Measurements from ENCODE around the gene STK31.
"Not testable (repeated sequence)": the region's sequence is repeated elsewhere in the genome, so short reads cannot be mapped to it uniquely, and the experiment has no call there.

Gene STK31

GRCh38 chr7:23714579-23714978, 4.6 kb downstream of the STK31 start:
- DNase-seq: no peak

DNA sequence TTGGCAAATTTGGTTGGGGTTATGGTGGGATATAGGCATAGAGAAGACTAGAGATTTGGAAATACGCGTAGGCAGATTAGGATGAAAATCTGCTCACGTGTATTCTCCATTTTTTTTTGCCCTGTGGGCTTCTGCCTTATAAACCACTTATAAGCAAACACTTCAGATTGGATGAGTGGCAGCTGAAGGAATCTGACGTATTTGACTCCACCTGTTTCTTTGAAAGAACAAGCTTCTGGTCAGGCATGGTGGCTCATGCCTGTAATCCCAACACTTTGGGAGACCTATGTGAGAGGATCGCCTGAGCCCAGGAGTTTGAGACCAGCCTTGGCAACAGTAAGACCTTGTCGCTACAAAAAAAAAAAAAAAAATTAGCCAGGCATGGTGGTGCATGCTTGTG, 5.1 kb downstream of the STK31 start:
- no peak for DNase-seq

- no peak for DNase-seq
Measured at GRCh38 chr7:23717788-23718187, 7.8 kb downstream of the STK31 start.

GRCh38 chr7:23721456-23721855, 11.4 kb downstream of the STK31 start:
- DNase-seq: no peak

GRCh38 chr7:23722587-23723216, 12.7 kb downstream of the STK31 start:
- not testable (repeated sequence) for DNase-seq

- DNase-seq: not testable (repeated sequence)
Measured at GRCh38 chr7:23724113-23724512, 14.1 kb downstream of the STK31 start.

- no peak for DNase-seq
Measured at GRCh38 chr7:23742051-23742450, 32.0 kb downstream of the STK31 start.

- no peak for DNase-seq
Measured at GRCh38 chr7:23743226-23743625, 33.2 kb downstream of the STK31 start.

DNA sequence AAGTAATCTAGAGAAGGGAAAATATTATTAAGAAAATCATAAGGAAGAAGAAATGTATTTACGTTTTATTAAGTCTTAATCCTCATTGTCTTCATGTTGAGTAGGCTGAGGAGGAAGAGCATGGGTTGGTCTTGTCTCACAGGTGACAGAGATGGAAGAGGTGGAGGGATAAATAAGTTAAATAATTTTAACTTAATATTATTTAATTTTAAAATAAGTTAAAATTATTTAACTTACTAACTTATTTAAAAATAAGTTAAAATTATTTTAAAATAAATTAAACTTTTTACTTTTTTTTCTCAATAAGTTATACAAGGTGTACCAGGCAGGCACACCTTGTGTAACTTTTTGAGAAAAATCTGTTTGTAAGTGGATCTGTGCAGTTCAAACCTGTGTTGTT, 36.6 kb downstream of the STK31 start:
- no peak for DNase-seq

GRCh38 chr7:23751852-23752251, 41.8 kb downstream of the STK31 start:
- no peak for DNase-seq

DNA sequence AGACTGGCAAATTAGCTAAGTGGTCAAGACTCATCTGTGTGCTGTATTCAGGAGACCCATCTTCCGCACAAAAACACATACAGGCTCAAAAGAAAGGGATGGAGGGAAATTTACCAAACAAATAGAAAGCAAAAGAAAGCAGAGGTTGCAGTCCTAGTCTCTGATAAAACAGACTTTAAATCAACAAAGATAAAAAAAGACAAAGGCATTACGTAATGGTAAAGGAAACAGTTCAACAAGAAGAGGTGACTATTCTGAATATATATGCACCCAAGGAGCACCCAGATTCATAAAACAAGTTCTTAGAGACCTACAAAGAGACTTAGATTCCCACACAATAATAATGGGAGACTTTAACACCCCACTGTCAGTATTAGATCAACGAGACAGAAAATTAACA, 48.8 kb downstream of the STK31 start:
- DNase-seq: not testable (repeated sequence)

GRCh38 chr7:23759671-23760391, 49.8 kb downstream of the STK31 start:
- DNase-seq: no peak

DNA sequence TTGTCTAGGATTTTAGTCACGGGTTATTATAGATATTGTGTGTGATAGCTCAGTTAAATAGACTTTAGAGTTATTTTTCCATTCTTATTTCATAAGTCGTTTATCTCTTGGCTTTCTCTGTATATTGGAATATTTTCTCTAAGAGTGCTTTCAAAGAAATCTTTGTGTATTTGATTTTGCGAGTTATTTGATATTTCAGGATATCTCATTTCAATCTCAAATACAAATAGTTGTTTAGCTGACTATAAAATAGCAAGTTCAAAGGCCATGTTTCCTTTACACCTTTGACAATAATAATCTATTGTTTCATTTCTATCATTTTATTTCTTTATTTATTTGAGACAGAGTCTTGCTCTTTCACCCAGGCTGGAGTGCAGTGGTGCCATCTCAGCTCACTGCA, 55.9 kb downstream of the STK31 start:
- DNase-seq: no peak

- DNase-seq: no peak
Measured at GRCh38 chr7:23767514-23767913, 57.5 kb downstream of the STK31 start.

DNA sequence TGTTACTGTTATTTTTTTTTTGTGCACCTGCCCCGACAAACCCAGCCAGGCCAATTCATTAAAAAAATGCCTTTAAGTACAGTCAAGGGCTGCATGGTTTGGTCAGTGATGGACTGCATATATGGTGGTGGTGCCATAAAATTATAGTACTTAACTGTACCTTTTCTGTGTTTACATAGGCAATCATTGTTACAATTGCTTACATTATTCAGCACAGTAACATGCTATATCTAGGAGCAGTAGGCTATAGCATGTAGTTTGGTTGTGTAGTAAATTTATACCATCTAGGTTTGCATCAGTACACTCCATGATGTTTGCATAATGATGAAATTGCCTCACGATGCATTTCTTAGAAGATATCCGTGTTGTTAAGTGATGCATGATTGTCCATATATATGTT, 58.0 kb downstream of the STK31 start:
- no peak for DNase-seq

DNA sequence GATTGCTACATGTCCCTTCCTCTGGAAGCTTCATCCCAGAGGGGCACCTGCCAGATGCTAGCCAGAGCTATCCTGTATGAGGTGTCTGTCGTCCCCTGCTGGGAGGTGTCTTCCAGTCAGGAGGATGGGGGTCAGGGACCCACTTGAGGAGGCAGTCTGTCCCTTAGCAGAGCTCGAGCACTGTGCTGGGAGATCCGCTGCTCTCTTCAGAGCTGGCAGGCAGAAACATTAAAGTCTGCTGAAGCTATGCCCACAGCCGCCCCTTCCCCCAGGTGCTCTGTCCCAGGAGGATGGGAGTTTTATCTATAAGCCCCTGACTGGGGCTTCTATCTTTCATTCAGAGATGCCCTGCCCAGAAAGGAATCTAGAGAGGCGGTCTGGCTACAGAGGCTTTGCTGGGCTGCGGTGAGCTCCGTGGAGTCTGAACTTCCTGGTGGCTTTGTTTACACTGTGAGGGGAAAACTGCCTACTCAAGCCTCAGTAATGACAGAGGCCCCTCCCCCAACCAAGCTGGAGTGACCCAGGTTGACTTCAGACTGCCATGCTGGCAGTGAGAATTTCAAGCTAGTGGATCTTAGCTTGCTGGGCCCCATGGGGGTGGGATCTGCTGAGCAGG, 69.3 kb downstream of the STK31 start:
- DNase-seq: not testable (repeated sequence)

- no peak for DNase-seq
Measured at GRCh38 chr7:23783115-23783514, 73.1 kb downstream of the STK31 start.

DNA sequence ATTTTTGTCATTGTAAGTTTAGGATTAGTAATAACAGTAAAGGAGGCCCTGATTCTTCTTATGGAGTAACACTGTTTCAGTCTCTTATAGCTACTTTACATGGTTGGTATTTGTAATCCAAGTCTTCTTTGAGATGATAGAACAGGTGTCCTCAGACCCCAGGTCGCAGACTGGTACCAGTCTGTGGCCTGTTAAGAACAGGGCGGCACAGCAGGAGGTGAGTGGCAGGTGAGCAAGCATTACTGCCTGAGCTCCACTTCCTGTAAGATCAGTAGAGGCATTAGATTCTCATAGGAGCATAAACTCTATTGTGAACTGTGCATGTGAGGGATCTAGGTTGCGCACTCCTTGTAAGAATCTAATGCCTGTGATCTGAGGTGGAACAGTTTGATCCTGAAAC, 77.3 kb downstream of the STK31 start:
- no peak for DNase-seq

DNA sequence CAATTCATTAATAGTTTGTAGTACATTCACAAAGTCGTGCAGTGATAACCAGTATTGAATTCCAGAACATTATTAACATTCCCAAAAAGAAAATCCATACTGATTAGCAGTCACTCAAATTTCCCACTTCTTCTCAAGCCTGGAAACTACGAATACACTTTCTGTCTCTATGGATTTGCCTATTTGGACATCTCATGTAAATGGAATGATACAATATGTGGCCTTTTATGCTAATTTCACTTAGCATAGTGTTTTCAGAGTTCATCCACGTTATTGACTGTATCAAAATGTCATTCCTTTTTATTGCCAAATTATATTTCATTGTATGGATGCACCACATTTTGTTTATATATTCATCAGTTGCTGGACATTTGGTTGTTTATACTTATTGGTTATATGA, 78.8 kb downstream of the STK31 start:
- DNase-seq: no peak

DNA sequence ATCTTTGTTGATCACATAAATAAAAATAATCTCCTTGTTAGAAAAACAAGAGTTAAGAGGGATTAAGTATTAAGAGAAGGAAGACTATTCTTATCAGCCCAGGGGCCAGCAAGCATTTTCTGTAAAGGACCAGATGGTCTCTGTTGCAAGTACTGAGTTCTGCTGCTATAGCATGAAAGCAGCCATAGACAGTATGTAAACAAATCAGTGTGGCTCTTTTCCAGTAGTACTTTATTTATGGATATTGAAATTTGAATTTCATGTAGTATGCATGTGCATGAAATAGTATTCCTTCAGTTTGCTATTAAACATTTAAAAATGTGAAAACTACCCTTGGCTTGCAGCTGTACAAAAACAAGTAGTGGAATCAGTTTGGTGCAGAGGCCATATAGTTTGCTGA, 81.7 kb downstream of the STK31 start:
- no peak for DNase-seq

GRCh38 chr7:23802720-23803397, 92.8 kb downstream of the STK31 start:
- DNase-seq: no peak

GRCh38 chr7:23804707-23805106, 94.7 kb downstream of the STK31 start:
- no peak for DNase-seq

- no peak for DNase-seq
Measured at GRCh38 chr7:23808421-23808820, 98.4 kb downstream of the STK31 start.

- no peak for DNase-seq
Measured at GRCh38 chr7:23810099-23810498, 100.1 kb downstream of the STK31 start.
